Tongue (tissue), 2 donors: ENCODE results near the gene PLPPR4. TPM values are rescaled to one million over a fixed set of nuclear protein-coding genes. Genes with fewer than 3 reads are reported as not detected.
"Not testable (repeated sequence)": the region's sequence is repeated elsewhere in the genome, so short reads cannot be mapped to it uniquely, and the experiment has no call there.

Experiments used
- DNase-seq: peaks from one replicate; pipeline ENCODE4 v3.0.0-alpha.2; 2015
- total RNA-seq: library from RNA; depleted of rRNA; stranded (reverse); fragments of >200 nt; gene quantifications from one replicate; pipeline ENCODE4 v1.2.3, GENCODE V29; 2014

The PLPPR4 gene
- total RNA-seq, 1 donor from 2014 or later: 18.3 TPM

DNA sequence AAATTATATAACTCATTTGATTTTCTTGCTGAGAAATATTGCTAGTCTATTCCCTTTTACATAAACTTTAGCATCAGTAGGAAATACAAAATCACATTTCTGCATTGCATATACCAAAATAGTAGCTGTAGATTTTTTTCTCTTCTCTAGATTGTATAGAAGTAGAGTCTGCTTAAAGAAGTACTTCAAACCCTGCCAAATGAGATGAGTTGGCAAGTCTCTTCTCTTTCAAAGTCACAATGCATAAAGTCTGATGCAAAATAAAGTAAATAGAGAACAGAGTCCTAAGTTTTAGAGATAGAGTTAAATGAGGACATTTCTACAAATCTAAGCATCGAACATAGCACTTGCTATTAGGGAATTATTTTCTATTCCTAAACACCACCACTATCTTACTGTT is 6.4 kb downstream of the PLPPR4 start:
- DNase-seq: no peak

DNA sequence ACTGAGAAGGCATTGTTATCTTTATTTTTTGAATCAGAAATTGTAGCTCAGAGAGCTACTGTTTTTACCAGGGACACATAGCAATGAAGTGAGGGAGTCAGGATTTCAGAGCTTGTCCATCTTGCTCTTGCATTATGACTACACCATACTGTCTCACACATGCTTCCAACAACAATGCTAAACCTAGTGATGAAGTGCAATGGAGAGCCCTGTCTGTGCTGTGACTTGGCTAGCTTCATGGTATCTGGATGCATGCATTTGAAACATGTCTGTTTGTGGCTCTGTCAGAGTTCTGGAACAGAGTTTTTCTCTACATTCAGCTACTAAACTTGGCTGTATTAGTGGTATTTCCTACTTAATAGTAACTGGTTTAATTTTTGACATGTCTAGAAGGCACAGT is 7.0 kb downstream of the PLPPR4 start:
- no peak for DNase-seq

DNA sequence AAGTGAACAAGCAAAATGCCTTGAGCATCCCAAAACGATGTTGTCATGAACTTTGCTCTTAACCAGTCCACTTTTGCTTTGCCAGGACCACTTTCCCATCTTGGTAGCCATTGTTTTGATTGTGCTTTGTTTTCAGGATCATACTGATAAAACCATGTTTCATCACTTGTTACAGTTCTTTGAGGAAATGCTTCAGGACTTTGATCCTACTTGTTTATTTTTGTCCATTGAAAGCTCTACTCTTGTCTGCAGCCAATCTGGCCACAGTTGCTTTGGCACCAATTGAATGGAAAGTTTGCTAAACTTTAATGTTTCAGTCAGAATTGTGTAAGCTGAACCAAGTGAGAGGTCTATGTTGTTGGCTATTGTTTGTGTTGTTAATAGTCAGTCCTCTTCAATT is 12.8 kb downstream of the PLPPR4 start:
- no peak for DNase-seq

DNA sequence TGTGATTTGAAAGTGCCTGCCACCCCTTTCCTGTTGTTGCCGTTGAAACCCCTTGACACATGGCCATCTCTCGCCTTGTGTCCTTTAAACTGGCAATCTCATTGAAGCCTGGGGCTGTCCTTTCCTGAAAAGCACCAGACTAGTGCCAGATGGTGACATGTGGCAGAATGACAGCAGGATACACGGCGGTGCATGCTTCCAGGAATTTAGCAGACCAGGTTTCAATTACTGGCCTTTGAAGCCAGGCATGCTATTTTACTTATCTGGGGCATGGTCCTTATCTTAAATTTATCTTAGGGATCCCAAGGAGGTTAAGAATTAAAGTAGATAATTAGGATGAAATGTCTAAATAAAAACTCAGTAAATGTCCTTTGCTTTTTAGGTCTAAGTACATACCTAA is 15.2 kb downstream of the PLPPR4 start:
- DNase-seq: peak; percentile 13

DNA sequence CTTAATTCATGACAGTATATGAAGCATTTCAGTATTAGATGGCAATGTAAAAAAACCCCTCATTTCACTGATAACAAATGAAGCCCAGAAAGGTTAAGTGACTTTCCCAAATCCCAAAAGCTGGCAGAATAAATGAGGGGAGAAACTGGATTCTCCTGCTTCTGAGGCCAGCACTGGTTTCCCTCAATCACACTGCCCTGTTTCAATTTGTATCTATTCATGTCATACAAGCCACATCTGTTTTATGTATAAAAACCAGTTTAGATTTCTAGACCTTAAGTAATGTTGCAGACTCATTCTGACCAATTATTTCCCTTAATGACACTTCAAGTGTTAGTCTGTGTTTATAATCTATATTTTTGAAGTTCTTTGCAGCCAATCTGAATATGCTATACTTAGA is 16.8 kb downstream of the PLPPR4 start:
- DNase-seq: peak; percentile 7

DNA sequence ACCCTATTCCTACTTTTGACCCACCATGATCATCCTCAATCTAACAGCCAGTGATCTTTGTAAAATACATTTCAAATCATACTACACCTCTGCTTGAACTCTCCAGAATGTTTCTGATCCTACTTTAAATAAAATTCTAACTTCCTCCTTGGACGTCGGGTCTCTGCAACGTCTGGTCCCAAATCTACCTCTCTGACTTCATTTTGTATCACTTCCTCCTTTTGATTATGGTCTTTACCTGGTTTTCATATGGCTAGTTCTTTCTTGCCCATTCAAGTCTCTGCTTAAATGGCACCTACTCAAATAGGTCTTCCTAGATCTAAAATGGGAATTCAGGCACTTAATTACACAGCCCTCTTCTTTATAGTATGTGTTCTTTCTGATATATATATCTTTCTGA is 18.2 kb downstream of the PLPPR4 start:
- DNase-seq: no peak

DNA sequence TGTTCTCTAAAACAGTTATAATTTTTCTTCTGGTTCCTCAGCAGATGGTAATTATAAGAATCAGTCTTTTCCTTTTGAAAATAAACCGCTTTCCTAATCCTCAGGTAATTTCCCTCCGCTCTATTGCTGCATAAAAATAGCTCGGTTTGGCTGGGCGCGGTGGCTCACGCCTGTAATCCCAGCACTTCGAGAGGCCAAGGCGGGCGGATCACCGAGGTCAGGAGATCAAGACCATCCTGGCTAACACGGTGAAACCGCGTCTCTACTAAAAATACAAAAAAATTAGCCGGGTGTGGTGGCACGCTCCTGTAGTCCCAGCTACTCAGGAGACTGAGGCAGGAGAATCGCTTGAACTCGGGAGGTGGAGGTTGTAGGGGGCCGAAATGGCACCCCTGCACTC is 19.2 kb downstream of the PLPPR4 start:
- not testable (repeated sequence) for DNase-seq

DNA sequence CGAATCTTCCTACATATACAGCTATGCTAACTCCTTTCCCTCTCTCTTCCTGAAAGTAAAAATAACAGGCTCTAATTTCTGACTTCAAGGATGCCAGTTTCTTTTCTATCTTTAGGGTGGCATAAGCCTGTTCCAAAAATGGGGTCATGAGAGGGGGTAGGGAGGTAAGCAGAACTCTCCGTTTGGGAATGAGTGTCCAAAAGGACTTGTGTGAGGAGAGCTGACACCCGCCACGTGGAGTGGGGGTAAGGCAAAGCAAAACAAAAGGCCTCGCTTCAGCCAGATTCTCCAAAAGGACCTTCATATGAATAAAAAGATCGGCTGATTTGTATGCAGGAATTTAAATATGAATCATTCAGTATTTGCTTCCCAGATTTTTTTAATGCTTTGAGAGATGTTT is 28.6 kb downstream of the PLPPR4 start:
- DNase-seq: peak; percentile 3

DNA sequence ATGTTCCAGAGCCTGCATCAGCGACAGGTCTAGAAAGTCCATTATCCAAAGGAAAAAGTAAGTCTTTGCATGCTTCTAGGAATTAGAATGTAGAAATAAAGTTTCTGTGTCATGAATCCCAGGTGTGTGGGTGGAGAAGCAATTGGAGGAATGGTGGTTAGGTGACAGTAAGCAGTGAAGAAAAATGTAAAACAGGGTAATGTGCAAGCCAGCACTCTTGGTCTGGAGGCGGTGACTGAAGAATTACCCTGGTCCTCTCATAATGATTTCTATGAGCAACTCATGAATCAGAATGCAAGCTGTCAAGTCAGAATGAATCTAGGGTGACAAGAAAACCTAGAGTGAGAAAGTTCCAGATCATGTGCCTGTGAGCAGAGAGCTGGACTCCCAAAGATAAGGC is 33.6 kb downstream of the PLPPR4 start:
- no peak for DNase-seq

DNA sequence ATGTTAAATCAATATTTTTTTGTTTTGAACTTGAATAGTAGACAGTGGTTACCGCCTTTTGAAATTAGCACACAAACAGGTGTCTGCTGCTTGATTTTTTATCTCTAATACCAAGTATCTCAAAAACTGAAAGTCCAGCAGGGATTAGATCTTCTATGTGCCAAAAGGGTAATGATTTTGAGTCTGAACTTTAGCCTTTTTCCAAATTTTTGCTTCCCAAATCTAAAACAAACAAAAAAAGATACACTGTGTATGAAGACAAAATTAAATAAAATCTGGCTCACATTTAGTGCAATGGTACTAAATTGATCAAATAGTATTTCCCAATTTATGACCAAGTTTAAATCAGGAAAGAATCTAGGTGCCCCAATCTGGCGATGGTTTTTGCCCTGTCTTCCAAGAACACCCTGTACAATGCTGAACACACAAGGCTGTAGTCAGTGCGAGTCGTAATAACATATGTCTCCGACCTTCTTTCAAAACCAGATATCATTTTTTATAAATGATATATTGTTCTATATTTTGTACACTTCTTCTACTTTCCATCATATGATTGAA is 40.5 kb downstream of the PLPPR4 start:
- DNase-seq: no peak

DNA sequence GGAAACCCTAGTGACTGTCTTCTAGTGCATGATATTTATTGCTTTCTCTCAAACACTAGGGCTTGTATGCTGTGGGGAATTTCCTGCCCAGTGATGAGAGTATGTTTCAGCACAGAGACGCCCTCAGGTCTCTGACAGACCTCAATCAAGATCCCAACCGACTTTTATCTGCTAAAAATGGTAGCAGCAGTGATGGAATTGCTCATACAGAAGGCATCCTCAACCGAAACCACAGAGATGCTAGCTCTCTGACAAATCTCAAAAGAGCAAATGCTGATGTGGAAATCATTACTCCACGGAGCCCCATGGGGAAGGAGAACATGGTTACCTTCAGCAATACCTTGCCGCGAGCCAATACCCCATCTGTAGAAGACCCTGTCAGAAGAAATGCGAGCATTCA is 41.3 kb downstream of the PLPPR4 start:
- DNase-seq: no peak

DNA sequence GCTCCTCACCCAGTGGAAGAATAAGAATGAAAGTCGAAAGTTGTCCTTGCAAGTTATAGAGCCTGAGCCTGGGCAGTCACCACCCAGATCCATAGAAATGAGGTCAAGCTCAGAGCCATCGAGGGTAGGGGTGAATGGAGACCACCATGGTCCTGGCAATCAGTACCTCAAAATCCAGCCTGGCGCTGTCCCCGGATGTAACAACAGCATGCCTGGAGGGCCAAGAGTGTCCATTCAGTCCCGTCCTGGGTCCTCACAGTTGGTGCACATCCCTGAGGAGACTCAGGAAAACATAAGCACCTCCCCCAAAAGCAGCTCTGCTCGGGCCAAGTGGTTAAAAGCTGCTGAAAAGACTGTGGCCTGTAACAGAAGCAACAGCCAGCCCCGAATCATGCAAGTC is 41.8 kb downstream of the PLPPR4 start:
- no peak for DNase-seq

DNA sequence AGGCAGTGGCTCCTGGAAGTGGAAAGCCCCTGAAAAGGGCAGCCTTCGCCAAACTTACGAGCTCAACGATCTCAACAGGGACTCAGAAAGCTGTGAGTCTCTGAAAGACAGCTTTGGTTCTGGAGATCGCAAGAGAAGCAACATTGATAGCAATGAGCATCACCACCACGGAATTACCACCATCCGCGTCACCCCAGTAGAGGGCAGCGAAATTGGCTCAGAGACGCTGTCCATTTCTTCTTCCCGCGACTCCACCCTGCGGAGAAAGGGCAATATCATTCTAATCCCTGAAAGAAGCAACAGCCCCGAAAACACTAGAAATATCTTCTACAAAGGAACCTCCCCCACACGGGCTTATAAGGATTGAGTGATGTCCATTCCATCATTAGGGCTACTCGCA is 42.4 kb downstream of the PLPPR4 start:
- no peak for DNase-seq

DNA sequence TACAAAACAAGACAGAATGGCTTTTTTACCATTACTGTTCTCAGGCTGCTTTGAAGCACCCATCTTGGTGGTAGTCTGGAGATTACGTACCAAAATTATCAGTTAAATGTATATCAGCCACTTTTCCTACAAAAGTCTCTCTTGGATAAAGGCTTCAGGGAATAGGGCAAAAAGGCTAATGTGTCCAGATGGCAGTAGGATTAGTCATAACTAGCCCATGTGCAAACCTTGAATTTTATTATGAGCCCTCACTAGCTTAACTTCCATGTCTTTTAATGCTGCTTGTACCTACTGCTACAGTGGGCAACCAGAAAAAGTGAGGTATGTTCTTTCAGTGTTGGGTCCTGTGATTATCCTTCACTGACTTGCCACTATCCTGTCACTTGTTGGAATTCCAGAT is 51.0 kb downstream of the PLPPR4 start:
- DNase-seq: no peak

DNA sequence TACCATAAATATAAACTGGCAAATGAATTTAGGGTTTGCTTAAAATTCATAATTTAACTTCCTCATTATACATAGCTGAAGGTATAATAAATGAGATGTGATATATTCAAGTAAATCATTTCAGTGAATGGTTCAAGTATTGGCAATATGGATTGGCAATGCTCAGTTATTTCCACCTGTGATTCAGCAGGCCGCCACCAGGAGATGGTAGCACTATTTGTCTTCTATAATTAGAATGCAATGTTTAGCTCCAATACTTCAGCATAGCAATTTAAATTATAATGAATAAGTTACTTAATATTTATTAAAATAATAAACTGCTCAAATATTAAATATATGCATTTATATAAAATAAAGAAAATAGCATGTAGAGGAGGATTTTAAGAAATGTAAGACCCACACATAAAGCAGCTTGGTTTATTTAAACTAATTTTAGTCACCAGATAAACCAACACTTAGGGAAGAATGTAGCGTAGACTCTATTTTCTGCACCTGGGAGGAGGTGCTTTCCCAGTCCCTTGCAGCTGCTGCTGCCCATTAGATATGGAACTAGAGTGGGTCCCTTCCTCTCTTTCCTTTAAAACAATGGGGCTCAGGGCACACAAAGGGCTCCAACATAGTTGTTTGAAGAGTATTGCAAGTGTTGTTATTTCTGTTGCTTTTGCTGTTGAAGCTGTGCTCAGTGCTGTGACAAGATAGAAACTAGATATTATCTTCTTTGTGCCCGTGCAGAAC is 62.1 kb downstream of the PLPPR4 start:
- DNase-seq: peak; percentile 60

DNA sequence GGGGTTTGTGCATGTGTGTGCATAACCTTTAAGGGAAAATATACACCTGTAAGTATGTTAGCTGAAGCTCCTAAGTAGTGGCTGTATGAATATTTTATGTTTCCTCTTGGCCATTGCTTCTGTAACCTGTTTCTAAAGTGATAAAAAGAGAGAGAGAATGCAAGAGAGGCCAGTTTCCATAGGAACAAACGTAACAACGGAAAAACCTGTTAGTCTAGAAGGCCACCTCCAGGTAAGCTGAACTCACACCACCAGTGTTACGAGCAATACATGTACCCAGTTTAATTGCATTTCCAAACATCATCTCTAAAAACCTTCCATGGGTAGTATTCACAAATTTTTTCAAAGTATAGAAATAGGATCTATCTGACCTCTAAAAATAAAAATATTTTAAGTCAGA is 63.1 kb downstream of the PLPPR4 start:
- no peak for DNase-seq

DNA sequence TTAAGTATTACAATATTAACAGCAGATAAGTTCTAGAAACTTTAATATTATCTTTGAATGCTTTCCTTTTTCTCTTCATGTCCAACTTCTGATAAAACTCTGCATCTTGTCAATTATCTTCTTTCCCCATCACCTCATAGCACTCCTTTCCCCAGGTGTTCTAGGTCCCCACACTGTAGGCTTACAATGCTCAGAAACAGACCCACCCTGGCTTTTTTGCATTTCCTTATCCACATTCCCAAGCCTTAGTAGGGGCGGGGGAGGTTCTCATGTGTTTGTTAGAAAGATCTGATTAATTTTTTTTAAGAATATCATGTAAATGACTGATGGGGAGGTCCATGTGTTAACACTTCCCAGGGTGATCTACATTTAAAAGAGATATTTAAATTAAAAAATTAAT is 63.9 kb downstream of the PLPPR4 start:
- DNase-seq: no peak

DNA sequence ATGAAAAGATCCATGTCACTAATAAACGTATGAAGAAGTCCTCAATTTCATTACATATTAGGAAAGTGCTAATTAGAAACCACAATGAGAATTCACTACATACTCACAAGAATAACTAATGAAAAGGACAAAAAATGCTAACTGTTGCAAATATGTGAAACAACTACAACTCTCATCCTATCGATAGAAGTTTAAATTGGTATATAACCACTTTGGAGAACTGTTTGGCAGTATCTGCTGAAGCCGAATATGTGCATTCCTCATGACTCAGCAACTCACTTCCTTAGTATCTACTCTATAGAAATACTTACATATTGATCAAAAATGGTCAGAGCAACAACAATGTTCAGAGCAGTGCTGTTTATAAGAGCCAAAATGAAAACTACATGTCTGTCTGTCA is 66.8 kb downstream of the PLPPR4 start:
- DNase-seq: no peak

DNA sequence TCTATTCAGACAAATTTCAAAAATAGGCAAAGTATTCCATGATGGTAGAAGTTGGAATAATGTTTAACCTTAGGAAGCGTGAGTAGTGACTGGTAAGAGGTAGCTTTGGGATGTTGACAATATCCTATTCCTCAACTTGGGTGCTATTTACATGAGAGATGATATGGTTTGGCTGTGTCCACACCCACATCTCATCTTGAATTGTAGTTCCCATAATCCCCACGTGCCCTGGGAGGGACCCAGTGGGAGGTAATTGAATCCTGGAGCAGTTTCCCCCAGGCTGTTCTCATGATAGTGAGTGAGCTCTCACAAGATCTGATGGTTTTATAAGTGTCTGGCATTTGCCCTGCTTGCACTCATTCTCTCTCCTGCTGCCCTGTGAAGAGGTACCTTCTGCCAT is 67.3 kb downstream of the PLPPR4 start:
- DNase-seq: no peak

DNA sequence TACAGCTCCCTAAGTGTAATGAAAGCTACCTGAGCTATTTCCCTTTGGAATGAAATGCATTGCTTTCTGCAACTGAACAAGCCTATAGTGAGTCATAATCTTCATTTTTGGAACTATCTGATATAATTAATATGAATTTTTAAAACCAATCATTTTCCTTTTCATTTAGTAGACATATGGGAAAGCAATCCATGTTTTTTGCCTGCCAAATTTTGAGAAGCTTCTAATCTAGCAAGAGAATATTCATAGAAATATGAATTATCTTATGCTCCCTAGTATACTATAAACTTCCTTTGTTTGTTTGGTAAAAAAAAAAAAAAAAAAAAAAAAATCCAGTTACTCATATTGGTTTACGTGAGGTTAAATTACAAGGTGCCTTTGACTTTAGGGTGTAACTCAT is 68.3 kb downstream of the PLPPR4 start:
- DNase-seq: no peak

DNA sequence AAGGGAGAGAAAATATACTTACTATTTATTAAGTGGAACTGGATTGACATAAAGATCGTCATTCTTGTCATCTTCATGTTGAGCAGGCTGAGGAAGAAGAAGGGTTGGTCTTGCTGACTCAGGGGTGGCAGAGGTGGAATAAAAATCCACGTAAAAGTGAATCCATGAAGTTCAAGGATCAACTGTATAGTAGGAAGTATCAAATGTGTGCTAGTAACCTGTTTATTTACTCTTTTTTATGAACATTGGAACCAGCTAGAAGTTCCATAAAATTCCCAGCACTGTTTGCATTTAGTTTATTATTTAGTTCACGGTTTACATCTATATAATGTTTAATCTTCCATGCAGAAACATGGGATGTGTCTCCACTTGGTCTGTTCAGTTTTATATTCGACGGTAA is 70.7 kb downstream of the PLPPR4 start:
- DNase-seq: no peak

DNA sequence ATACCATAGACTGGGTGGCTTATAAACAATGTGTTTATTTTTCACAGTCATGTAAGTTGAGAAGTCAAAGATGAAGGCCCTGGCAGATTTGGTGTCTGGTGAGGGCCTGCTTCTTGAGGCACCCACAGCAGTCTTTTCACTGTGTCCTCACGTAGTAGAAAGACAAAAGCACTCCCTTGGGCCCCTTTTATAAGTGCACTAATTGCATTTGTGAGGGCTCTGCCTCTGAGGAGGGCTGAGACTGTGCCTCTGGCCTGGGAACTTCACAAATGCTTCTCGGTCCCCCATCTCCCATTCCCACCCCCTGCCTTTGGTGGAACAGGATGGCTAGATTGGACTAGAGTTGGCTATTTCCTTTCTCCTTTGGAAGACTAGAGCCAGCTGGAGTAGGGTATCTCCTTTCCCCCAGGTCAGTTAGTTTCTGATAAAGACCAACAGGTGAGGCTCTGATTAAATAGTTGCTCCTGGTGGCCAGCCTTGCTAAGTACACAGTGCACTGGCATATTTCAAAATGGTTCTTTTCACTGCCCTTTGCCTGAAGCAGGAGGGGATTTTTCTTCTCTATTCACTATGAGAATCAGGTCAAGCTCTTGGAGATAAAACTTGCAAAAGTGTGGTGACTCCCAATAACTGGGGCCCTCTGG is 82.9 kb downstream of the PLPPR4 start:
- DNase-seq: no peak

DNA sequence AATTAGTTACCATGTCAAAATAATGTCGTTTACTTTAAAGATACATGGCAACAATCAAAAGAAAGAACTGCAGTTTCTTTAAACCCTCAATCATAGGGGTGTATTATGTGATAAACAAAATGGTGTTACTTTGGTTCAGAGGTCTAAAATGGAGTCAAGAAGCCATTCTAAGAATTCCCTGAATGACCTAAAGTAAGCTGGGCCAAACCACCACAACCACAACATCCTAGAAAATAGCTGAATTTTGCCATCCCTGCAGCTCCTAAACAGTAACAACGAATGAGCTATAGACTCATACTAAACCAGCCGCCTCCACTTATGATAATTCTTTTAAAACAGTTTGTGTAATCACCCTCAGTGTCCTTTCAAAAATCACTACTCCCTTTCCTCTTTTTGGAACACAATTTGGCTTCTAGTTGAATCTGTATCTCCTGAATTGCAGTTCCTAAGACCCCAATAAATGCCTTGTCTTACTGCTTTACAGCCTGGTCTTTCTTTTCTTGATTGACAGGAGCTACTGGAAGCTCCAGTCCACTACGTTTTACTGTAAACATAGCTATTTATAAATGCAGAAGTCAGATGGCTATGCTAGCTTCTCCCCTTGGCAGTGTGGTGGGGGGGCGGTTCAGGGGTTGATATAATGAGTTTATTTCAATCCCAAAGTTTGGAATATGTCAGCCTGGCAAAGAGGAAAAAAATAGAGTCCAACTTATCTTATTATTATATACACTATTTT is 84.3 kb downstream of the PLPPR4 start:
- peak; percentile 77 for DNase-seq
